HG03175 (cell line): ENCODE data around the gene CYB561D2.

ENCODE experiments used
- ATAC-seq: cut with Tn5 transposase; IDR thresholded peaks from one replicate; pipeline ENCODE4 v1.9.1; 2021; ENCODE audit warnings: mild to moderate bottlenecking, moderate library complexity; ENCODE audit not compliant: unreplicated experiment

The CYB561D2 gene

GRCh38 chr3:50358911-50359759 is 8.5 kb downstream of the CYB561D2 start, which contains the start of gene TMEM115:
Gene TMEM115 (minus strand): TSS chr3:50359521. CDS start chr3:50359063, 458 bp downstream.
- ATAC-seq: peak; percentile 100

GRCh38 chr3:50359760-50360110 is 9.1 kb downstream of the CYB561D2 start:
- ATAC-seq: peak; percentile 14

- ATAC-seq: no peak
Observed at GRCh38 chr3:50364573-50365079, 14.0 kb downstream of the CYB561D2 start.

GRCh38 chr3:50365080-50365841 is 14.6 kb downstream of the CYB561D2 start:
- peak; percentile 95 for ATAC-seq

GRCh38 chr3:50365842-50366220 is 15.2 kb downstream of the CYB561D2 start:
- no peak for ATAC-seq

- no peak for ATAC-seq
Observed at GRCh38 chr3:50369012-50369670, 18.5 kb downstream of the CYB561D2 start.

- no peak for ATAC-seq
Observed at GRCh38 chr3:50370594-50370993, 19.9 kb downstream of the CYB561D2 start.

GRCh38 chr3:50371133-50371685 is 20.5 kb downstream of the CYB561D2 start:
- no peak for ATAC-seq

- no peak for ATAC-seq
Observed at GRCh38 chr3:50372349-50372748, 21.7 kb downstream of the CYB561D2 start.

- ATAC-seq: no peak
Observed at GRCh38 chr3:50373146-50374051, 22.7 kb downstream of the CYB561D2 start.

GRCh38 chr3:50374363-50375257 is 23.9 kb downstream of the CYB561D2 start:
- ATAC-seq: no peak

GRCh38 chr3:50375258-50375931 is 24.7 kb downstream of the CYB561D2 start:
- ATAC-seq: no peak

GRCh38 chr3:50378024-50378423 is 27.4 kb downstream of the CYB561D2 start:
- ATAC-seq: no peak

GRCh38 chr3:50378757-50379156 is 28.1 kb downstream of the CYB561D2 start:
- no peak for ATAC-seq

GRCh38 chr3:50380405-50381085 is 29.9 kb downstream of the CYB561D2 start:
- ATAC-seq: no peak

- no peak for ATAC-seq
Observed at GRCh38 chr3:50381383-50381782, 30.7 kb downstream of the CYB561D2 start.

- no peak for ATAC-seq
Observed at GRCh38 chr3:50382722-50383121, 32.1 kb downstream of the CYB561D2 start.

GRCh38 chr3:50383750-50384149 is 33.1 kb downstream of the CYB561D2 start:
- ATAC-seq: no peak
